GM12878 (cell line): ENCODE measurements around the gene ASAP2. TPM values are rescaled to one million over a fixed set of nuclear protein-coding genes. Genes with fewer than 3 reads are reported as not detected.

ENCODE experiments used
- CEBPZ ChIP-seq: fragments of 150-350 bp; IDR thresholded peaks from 2 replicates; pipeline ENCODE4 v1.6.1; 2016; ENCODE audit warnings: low read depth, low read length
- ELK1 ChIP-seq: IDR thresholded peaks from 2 replicates; pipeline ENCODE4 v1.6.1; 2012; ENCODE audit warnings: low read depth, low read length, improper control_type of control experiment
- FOXK2 ChIP-seq: fragments of 450-650 bp; IDR thresholded peaks from 2 replicates; pipeline ENCODE4 v1.6.1; 2017; ENCODE audit warnings: mild to moderate bottlenecking, moderate library complexity
- FOXM1 ChIP-seq: IDR thresholded peaks from 2 replicates; pipeline ENCODE4 v1.6.1; 2012; ENCODE audit warnings: low read depth, mild to moderate bottlenecking, inconsistent platforms, low read length, moderate library complexity
- GATAD2B ChIP-seq: fragments of 450-650 bp; conservative IDR thresholded peaks from 2 replicates; pipeline ENCODE4 v1.6.1; 2017; ENCODE audit warnings: low read depth, mild to moderate bottlenecking, moderate library complexity
- MYB ChIP-seq: fragments of 150-350 bp; IDR thresholded peaks from 2 replicates; pipeline ENCODE4 v1.6.1; 2014; ENCODE audit warnings: mild to moderate bottlenecking, low read depth, low read length, borderline replicate concordance
- NFIC ChIP-seq: IDR thresholded peaks from 2 replicates; pipeline ENCODE4 v1.6.1; 2012; ENCODE audit warnings: low read depth, mild to moderate bottlenecking, inconsistent platforms, low read length, moderate library complexity
- RB1 ChIP-seq: fragments of 450-650 bp; formaldehyde crosslinking; IDR thresholded peaks from 2 replicates; pipeline ENCODE4 v1.6.1; 2017; ENCODE audit warnings: mild to moderate bottlenecking, borderline replicate concordance
- RCOR1 ChIP-seq: conservative IDR thresholded peaks from 2 replicates; pipeline ENCODE4 v1.6.1; 2012; ENCODE audit warnings: low read depth, low read length, improper control_type of control experiment
- RELB ChIP-seq: fragments of 450-650 bp; IDR thresholded peaks from 2 replicates; pipeline ENCODE4 v1.6.1; 2017; ENCODE audit warnings: low read depth, mild to moderate bottlenecking, moderate library complexity
- TCF12 ChIP-seq: IDR thresholded peaks from 2 replicates; pipeline ENCODE4 v1.6.1; 2011; ENCODE audit warnings: low read depth, mild to moderate bottlenecking, low read length
- USF2 ChIP-seq: IDR thresholded peaks from 2 replicates; pipeline ENCODE4 v1.6.1; 2011; ENCODE audit warnings: low read depth, low read length, improper control_type of control experiment, borderline replicate concordance
- ZBTB4 ChIP-seq: fragments of 450-650 bp; formaldehyde crosslinking; IDR thresholded peaks from 2 replicates; pipeline ENCODE4 v1.4.0; 2022; ENCODE audit warnings: mild to moderate bottlenecking, moderate library complexity
- polyA plus RNA-seq, 11 experiments: library from polyadenylated mRNA; depleted of rRNA in 4 of 11; unstranded in 6 of 11; stranded (reverse) in 5 of 11; fragments of >200 nt; fragmentation: Nextera tagmentation in 4 of 11; fragmentation: Illumina TruSeq in 1 of 11; extraction: Ambion mirVana in 4 of 11; extraction: Trizol in 1 of 11; gene quantifications; 1 replicate in 1 of 11; 2 replicates in 10 of 11; pipeline versions ENCODE4 v1.2.1 to v1.2.3, GENCODE V29; 2011 to 2016; ENCODE audit warnings: inconsistent platforms in 2 of 11, missing spikeins in 2 of 11, low read depth in 1 of 11
- total RNA-seq, 4 experiments: library from RNA; depleted of rRNA in 3 of 4; stranded (reverse); fragments of >200 nt in 3 of 4; fragmentation: Illumina TruSeq in 1 of 4; extraction: Trizol in 1 of 4; gene quantifications; 2 replicates each; pipeline versions ENCODE4 v1.2.1 to v1.2.3, GENCODE V29; 2013 to 2021

Gene ASAP2
- total and polyA plus RNA-seq, 10 of the 15 experiments (the other 5 are each of a cell fraction or from before 2014, with no cell fraction given), result 0.05 to 0.27 (median 0.07) TPM; not detected in 4

- TF ChIP-seq USF2, result no peak
- no peak for TF ChIP-seq ZBTB4 (CRISPR knock-in tag)
- TF ChIP-seq FOXK2, result 0 out of 2 replicates have a peak, but pooled peaks have one; percentile 39
- TF ChIP-seq GATAD2B, result peak; percentile 94
- TF ChIP-seq MYB, result no peak
- peak; percentile 90 for TF ChIP-seq ELK1
- no peak for TF ChIP-seq CEBPZ
- no peak for TF ChIP-seq TCF12
- TF ChIP-seq RCOR1, result 0 out of 2 replicates have a peak, but pooled peaks have one; percentile 48
- TF ChIP-seq FOXM1, result 0 out of 2 replicates have a peak, but pooled peaks have one; percentile 13
- TF ChIP-seq NFIC, result no peak
- TF ChIP-seq RB1, result peak; percentile 97
- peak; percentile 93 for TF ChIP-seq RELB
Measured at GRCh38 chr2:9423100-9423921, 216.7 kb downstream of the ASAP2 start, which contains the start of the genes CPSF3 and ITGB1BP1 (continued).
